NCI-H2107 treated with DMSO at 0.1 percent for 48 hours (cell line): ENCODE measurements around the gene CORO7.

Experiments used
- DNase-seq: peaks from one replicate; lab custom pipeline; 2025; ENCODE audit not compliant: unreplicated experiment; lab: John Stamatoyannopoulos, UW

CORO7 gene

GRCh38 chr16:4373356-4373908 is 43.0 kb downstream of the CORO7 start:
- no peak for DNase-seq

- no peak for DNase-seq
Measured at GRCh38 chr16:4372578-4373355, 43.6 kb downstream of the CORO7 start.

- DNase-seq: no peak
Measured at GRCh38 chr16:4372001-4372577, 44.3 kb downstream of the CORO7 start.

GRCh38 chr16:4371357-4372000 is 44.9 kb downstream of the CORO7 start, which contains the start of gene VASN:
Gene VASN (plus strand): TSS chr16:4371848. CDS start chr16:4380878, 9,030 bp downstream.
- no peak for DNase-seq

GRCh38 chr16:4370570-4371356 is 45.6 kb downstream of the CORO7 start:
- no peak for DNase-seq

GRCh38 chr16:4370151-4370550 is 46.2 kb downstream of the CORO7 start:
- no peak for DNase-seq

GRCh38 chr16:4369007-4369733 is 47.2 kb downstream of the CORO7 start:
- DNase-seq: no peak

- no peak for DNase-seq
Measured at GRCh38 chr16:4367393-4367856, 49.0 kb downstream of the CORO7 start.

- DNase-seq: no peak
Measured at GRCh38 chr16:4366016-4366415, 50.4 kb downstream of the CORO7 start.

- DNase-seq: no peak
Measured at GRCh38 chr16:4365615-4366014, 50.8 kb downstream of the CORO7 start.

- DNase-seq: no peak
Measured at GRCh38 chr16:4365014-4365406, 51.4 kb downstream of the CORO7 start.

GRCh38 chr16:4364196-4365013 is 52.0 kb downstream of the CORO7 start:
- no peak for DNase-seq

- no peak for DNase-seq
Measured at GRCh38 chr16:4362476-4363135, 53.8 kb downstream of the CORO7 start.

GRCh38 chr16:4361944-4362311 is 54.5 kb downstream of the CORO7 start:
- DNase-seq: no peak

GRCh38 chr16:4361033-4361943 is 55.1 kb downstream of the CORO7 start:
- DNase-seq: no peak

GRCh38 chr16:4360538-4361021 is 55.8 kb downstream of the CORO7 start:
- no peak for DNase-seq

GRCh38 chr16:4359914-4360313 is 56.5 kb downstream of the CORO7 start:
- DNase-seq: no peak
